Brain microvascular endothelial cell (primary cell): ENCODE measurements around the gene ELP1.
"Not testable (repeated sequence)": the region's sequence is repeated elsewhere in the genome, so short reads cannot be mapped to it uniquely, and the experiment has no call there.

Source experiments
- DNase-seq: peaks from one replicate; pipeline ENCODE4 v3.0.0-alpha.2; 2020
- H3K27ac ChIP-seq: fragments of 250-450 bp; sonication (Bioruptor Pico); 2 replicates; pipeline ENCODE4 v1.5.1; 2020; ENCODE audit warnings: mild to moderate bottlenecking, moderate library complexity
- H3K27me3 ChIP-seq: fragments of 250-450 bp; sonication (Bioruptor Pico); replicated peaks from 2 replicates; pipeline ENCODE4 v1.5.1; 2020; ENCODE audit warnings: mild to moderate bottlenecking
- H3K36me3 ChIP-seq: fragments of 250-450 bp; sonication (Bioruptor Pico); replicated peaks from 2 replicates; pipeline ENCODE4 v1.5.1; 2020; ENCODE audit warnings: mild to moderate bottlenecking
- H3K4me3 ChIP-seq: 2 replicates; pipeline ENCODE4 v1.5.1; 2011; ENCODE audit warnings: low read depth, mild to moderate bottlenecking, control low read depth, low read length, moderate library complexity
- CTCF ChIP-seq: IDR thresholded peaks from 2 replicates; pipeline ENCODE4 v1.5.1; 2011; ENCODE audit warnings: low read depth, mild to moderate bottlenecking, moderate library complexity, low read length, control low read depth, inconsistent platforms; ENCODE audit errors: missing control alignments
- in situ Hi-C: cut with HindIII; loops from 2 replicates; pipeline ENCODE4 v1.10.0; 2017; ENCODE audit warnings: low sequenced_read_pairs, low pct_ligation_motif_present

Gene ELP1

GRCh38 chr9:108844856-108845255 lies 89.1 kb downstream of the ELP1 start:
- in situ Hi-C loops: no loop called here
- no peaks in the 10 kb centered on the region for H3K27me3 ChIP-seq
- no peaks in the 10 kb centered on the region for H3K36me3 ChIP-seq
- no peak overlapping the region for H3K4me3 ChIP-seq
- TF ChIP-seq CTCF: no peak
- DNase-seq: no peak
- H3K27ac ChIP-seq: no peak overlapping the region

GRCh38 chr9:108844391-108844790 lies 89.5 kb downstream of the ELP1 start:
- no peak overlapping the region for H3K4me3 ChIP-seq
- DNase-seq: no peak
- no peaks in the 10 kb centered on the region for H3K27me3 ChIP-seq
- no peak overlapping the region for H3K27ac ChIP-seq
- no peaks in the 10 kb centered on the region for H3K36me3 ChIP-seq
- in situ Hi-C loops: no loop called here
- no peak for TF ChIP-seq CTCF

GRCh38 chr9:108842610-108843295 lies 91.2 kb downstream of the ELP1 start:
- in situ Hi-C loops: no loop called here
- Histone ChIP-seq H3K27ac (no peak overlapping the region), H3K4me3 (no peak overlapping the region), H3K27me3 (no peaks in the 10 kb centered on the region), H3K36me3 (no peaks in the 10 kb centered on the region)
- TF ChIP-seq CTCF: no peak
- DNase-seq: no peak

GRCh38 chr9:108839561-108839960 lies 94.4 kb downstream of the ELP1 start:
- in situ Hi-C loops: not testable (repeated sequence)

GRCh38 chr9:108838017-108838416 lies 95.9 kb downstream of the ELP1 start:
- Histone ChIP-seq H3K36me3 (no peaks in the 10 kb centered on the region), H3K27ac (no peak overlapping the region), H3K27me3 (no peaks in the 10 kb centered on the region), H3K4me3 (no peak overlapping the region)
- in situ Hi-C loops: no loop called here
- DNase-seq: no peak
- no peak for TF ChIP-seq CTCF

More at GRCh38 chr9:108839561-108839960, 94.4 kb downstream of the ELP1 start:
- not testable (repeated sequence) for DNase-seq, H3K4me3 ChIP-seq, H3K27ac ChIP-seq, H3K36me3 ChIP-seq, H3K27me3 ChIP-seq

GRCh38 chr9:108837530-108837929 lies 96.4 kb downstream of the ELP1 start:
- no peaks in the 10 kb centered on the region for H3K27me3 ChIP-seq
- in situ Hi-C loops: no loop called here
- no peaks in the 10 kb centered on the region for H3K36me3 ChIP-seq
- no peak overlapping the region for H3K27ac ChIP-seq
- TF ChIP-seq CTCF: no peak
- H3K4me3 ChIP-seq: no peak overlapping the region
- no peak for DNase-seq
